MM.1S (cell line): Measurements from ENCODE around the gene SCIN.
"Not testable (repeated sequence)": the region's sequence is repeated elsewhere in the genome, so short reads cannot be mapped to it uniquely, and the experiment has no call there.

Experiments used
- CTCF ChIP-seq: fragments of 300-600 bp; sonication (generic); IDR thresholded peaks from 2 replicates; pipeline ENCODE4 v1.5.1; 2016; ENCODE audit warnings: antibody characterized with exemption, low read length, mixed read lengths
- EZH2 ChIP-seq: fragments of 300-600 bp; sonication (generic); optimal IDR thresholded peaks from 2 replicates; pipeline ENCODE3; 2017; ENCODE audit warnings: low read depth, mild to moderate bottlenecking, antibody characterized with exemption, low read length, mixed read lengths
- EZH2phosphoT487 ChIP-seq: fragments of 300-600 bp; sonication (generic); IDR thresholded peaks from 2 replicates; pipeline ENCODE4 v1.6.1; 2018; ENCODE audit warnings: antibody characterized with exemption, low read length

GRCh38 chr7:12526693-12527092 is 43.8 kb upstream of the SCIN start:
- not testable (repeated sequence) for TF ChIP-seq CTCF, EZH2, EZH2phosphoT487
